Esophagus muscularis mucosa (tissue), 4 donors: ENCODE measurements around the gene NBAS.

Source experiments
- CTCF ChIP-seq, 3 experiments: fragments of 200-600 bp in 2 of 3; fragments of 450-650 bp in 1 of 3; sonication (generic) in 2 of 3; IDR thresholded peaks; one replicate each; pipeline ENCODE4 v1.5.1; 2017 to 2019; ENCODE audit warnings: antibody characterized with exemption in 3 of 3, mild to moderate bottlenecking in 2 of 3, moderate library complexity in 1 of 3
- EP300 ChIP-seq: sonication (generic); formaldehyde crosslinking; IDR thresholded peaks from one replicate; pipeline ENCODE4 v1.6.1; 2017; ENCODE audit warnings: antibody characterized with exemption
- POLR2A ChIP-seq: fragments of 450-650 bp; IDR thresholded peaks from one replicate; pipeline ENCODE4 v1.6.1; 2017; ENCODE audit warnings: antibody characterized with exemption, moderate library complexity, mild to moderate bottlenecking, low read depth

- TF ChIP-seq POLR2A: no peak
- no peak for TF ChIP-seq CTCF (IDR thresholded peaks at IDR 0.05)
- no peak for TF ChIP-seq EP300
These were observed 10.6 kb upstream of the NBAS start for GRCh38 chr2:15571729-15572128.
